Adrenal gland (tissue), 12 donors: ENCODE data around the gene DMPK. TPM values are rescaled to one million over a fixed set of nuclear protein-coding genes. Genes with fewer than 3 reads are reported as not detected.
"Not testable (repeated sequence)": the region's sequence is repeated elsewhere in the genome, so short reads cannot be mapped to it uniquely, and the experiment has no call there.

Experiments
- DNase-seq, 7 donors: peaks; one replicate each; pipeline ENCODE4 v3.0.0-alpha.2; 2019 to 2020
- H3K27ac ChIP-seq, 5 donors: fragments of 200-600 bp; sonication (generic) in 4 of 5; 1 replicate in 3 of 5; 2 replicates in 2 of 5; pipeline versions ENCODE4 v1.5.1 to v1.8.0; 2016 to 2020; ENCODE audit warnings: mild to moderate bottlenecking in 1 of 5
- H3K27me3 ChIP-seq: fragments of 200-600 bp; 2 replicates; pipeline ENCODE4 v1.8.0; 2021
- H3K36me3 ChIP-seq, 2 donors: fragments of 200-600 bp; replicated peaks in 1 of 2; 1 replicate in 1 of 2; 2 replicates in 1 of 2; pipeline versions ENCODE4 v1.5.1 to v1.8.0; 2018 to 2022
- H3K4me1 ChIP-seq, 2 donors: fragments of 200-600 bp; replicated peaks in 1 of 2; 1 replicate in 1 of 2; 2 replicates in 1 of 2; pipeline versions ENCODE4 v1.5.1 to v1.8.0; 2018 to 2021
- H3K4me3 ChIP-seq, 4 donors: fragments of 200-600 bp; sonication (generic) in 3 of 4; one replicate each; pipeline ENCODE4 v1.5.1; 2016 to 2018
- H3K9me3 ChIP-seq, 3 donors: fragments of 200-600 bp; sonication (generic) in 1 of 3; replicated peaks in 1 of 3; 1 replicate in 2 of 3; 2 replicates in 1 of 3; pipeline versions ENCODE4 v1.5.1 to v1.8.0; 2016 to 2021
- POLR2A ChIP-seq, 2 donors: fragments of 450-650 bp; IDR thresholded peaks; one replicate each; pipeline ENCODE4 v1.6.1; 2017; ENCODE audit warnings: antibody characterized with exemption in 2 of 2, mild to moderate bottlenecking in 2 of 2, moderate library complexity in 1 of 2
- WGBS, 4 donors: extraction: QIAGEN DNeasy Blood & Tissue Kit in 2 of 4; methylation state at CpG; one replicate each; pipeline versions ENCODE4 v1.1.5 to v1.1.7; 2013 to 2017; 5-methylcytosine and 5-hydroxymethylcytosine counted together
- intact Hi-C, 2 donors: fragments of 100-400 bp; cut with DNase I; formaldehyde crosslinking; loops; one replicate each; pipeline versions ENCODE4 v1.14.1 to v1.15.0; 2022 to 2023
- polyA plus RNA-seq, 3 donors: library from polyadenylated mRNA; stranded (reverse); fragments of 200-250 nt in 2 of 3; fragments of 350-450 nt in 1 of 3; fragmentation: Illumina TruSeq in 1 of 3; extraction: RNeasy Lipid Tissue Mini Kit (QIAGEN cat#74804) in 1 of 3; gene quantifications; one replicate each; pipeline ENCODE4 v1.2.3, GENCODE V29; 2013 to 2014
- total RNA-seq, 9 donors: library from RNA; depleted of rRNA in 4 of 9; stranded (reverse); fragments of >200 nt in 4 of 9; fragments of 120-200 nt in 1 of 9; fragmentation: NEBNext Ultra II Directional in 1 of 9; extraction: Animal tissue kit (Norgen Biotek cat#: 25700) in 1 of 9; gene quantifications; one replicate each; pipeline versions ENCODE4 v1.1.0 to v1.2.4, GENCODE V29; 2013 to 2023
- TF ChIP-seq, protein P1 (sequence below), 6 experiments: fragments of 450-650 bp in 4 of 6; fragments of 200-600 bp in 2 of 6; sonication (generic) in 1 of 6; IDR thresholded peaks; 1 replicate in 5 of 6; 2 replicates in 1 of 6; pipeline versions ENCODE4 v1.5.1 to v1.8.0; 2016 to 2021; ENCODE audit warnings: antibody characterized with exemption in 6 of 6, mild to moderate bottlenecking in 2 of 6, moderate library complexity in 1 of 6
- donor health status: healthy with polysubstance abuse.
- donor health status: Bipolar disorder and iron deficiency.
- donor health status: DM: yes; HTN: yes; CAD: no.
- donor health status: DM: no; HTN: no; CAD: no.
- donor health status: DM: no; HTN: no; CAD: no.
- donor health status: DM: yes; HTN: yes; CAD: no.

DMPK gene
- total and polyA plus RNA-seq, 12 donors: 76.8 to 748 (median 129) TPM

DNA sequence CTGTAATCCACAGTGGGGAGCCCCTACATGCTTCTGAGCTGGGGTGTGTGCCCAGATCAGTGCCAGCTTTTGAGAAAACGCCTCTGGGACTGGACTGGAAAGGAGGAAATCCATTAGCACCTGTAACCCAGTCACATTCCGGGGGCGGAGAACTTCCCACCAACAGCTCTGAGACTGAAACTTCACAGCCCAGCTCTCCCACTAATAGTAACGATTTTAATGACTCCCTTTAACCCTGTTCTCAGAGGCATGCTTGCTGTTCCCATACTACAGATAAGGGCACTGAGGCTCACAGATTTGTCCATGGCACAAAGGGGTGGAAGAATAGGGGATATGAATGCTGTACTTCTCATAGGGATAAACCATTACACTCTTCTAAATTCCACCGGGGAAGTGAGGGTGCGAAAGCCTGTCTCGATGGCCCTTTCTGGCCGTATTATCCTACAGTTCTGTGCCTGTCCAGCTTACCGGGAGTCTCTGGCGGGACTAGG lies 52.4 kb downstream of the DMPK start:
- DNase-seq: no peak
- H3K36me3 ChIP-seq: no peaks in the 10 kb centered on the region
- intact Hi-C loops: no loop called here
- no peaks in the 10 kb centered on the region for H3K9me3 ChIP-seq
- 9 to 24% (median 12%) methylated on average over 9 to 10 of the region's 10 CpGs for WGBS, 4 donors
- H3K4me3 ChIP-seq: peak overlapping the region in 3 of 4 donors; percentile 58 to 92 (median 76)
- TF ChIP-seq POLR2A (IDR thresholded peaks at IDR 0.05): no peak
- TF ChIP-seq, protein P1, sequence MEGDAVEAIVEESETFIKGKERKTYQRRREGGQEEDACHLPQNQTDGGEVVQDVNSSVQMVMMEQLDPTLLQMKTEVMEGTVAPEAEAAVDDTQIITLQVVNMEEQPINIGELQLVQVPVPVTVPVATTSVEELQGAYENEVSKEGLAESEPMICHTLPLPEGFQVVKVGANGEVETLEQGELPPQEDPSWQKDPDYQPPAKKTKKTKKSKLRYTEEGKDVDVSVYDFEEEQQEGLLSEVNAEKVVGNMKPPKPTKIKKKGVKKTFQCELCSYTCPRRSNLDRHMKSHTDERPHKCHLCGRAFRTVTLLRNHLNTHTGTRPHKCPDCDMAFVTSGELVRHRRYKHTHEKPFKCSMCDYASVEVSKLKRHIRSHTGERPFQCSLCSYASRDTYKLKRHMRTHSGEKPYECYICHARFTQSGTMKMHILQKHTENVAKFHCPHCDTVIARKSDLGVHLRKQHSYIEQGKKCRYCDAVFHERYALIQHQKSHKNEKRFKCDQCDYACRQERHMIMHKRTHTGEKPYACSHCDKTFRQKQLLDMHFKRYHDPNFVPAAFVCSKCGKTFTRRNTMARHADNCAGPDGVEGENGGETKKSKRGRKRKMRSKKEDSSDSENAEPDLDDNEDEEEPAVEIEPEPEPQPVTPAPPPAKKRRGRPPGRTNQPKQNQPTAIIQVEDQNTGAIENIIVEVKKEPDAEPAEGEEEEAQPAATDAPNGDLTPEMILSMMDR (IDR thresholded peaks at IDR 0.05): no peak
- no peaks in the 10 kb centered on the region for H3K27me3 ChIP-seq
- H3K4me1 ChIP-seq: peaks cover 4 to 22% of the 10 kb centered on the region in 2 donors
- H3K27ac ChIP-seq: peak overlapping the region in 1 of 5 donors; percentile 69

DNA sequence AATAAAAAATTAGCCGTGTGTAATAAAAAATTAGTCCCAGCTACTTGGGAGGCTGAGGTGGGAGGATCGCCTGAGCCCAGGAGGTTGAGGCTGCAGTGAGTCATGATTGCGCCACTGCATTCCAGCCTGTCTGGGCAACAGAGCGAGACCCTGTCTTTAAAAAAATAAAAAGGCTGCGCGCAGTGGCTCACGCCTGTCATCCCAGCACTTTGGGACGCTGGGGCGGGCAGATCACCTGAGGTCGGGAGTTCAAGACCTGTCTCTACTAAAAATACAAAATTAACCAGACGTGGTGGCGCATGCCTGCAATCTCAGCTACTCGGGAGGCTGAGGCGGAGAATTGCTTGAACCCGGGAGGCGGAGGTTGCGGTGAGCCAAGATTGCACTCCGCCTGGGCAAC lies 53.6 kb downstream of the DMPK start:
- H3K36me3 ChIP-seq, intact Hi-C loops, DNase-seq, H3K27ac ChIP-seq, H3K4me3 ChIP-seq, H3K9me3 ChIP-seq, H3K27me3 ChIP-seq: not testable (repeated sequence)
- H3K4me1 ChIP-seq: peaks cover 4 to 22% of the 10 kb centered on the region in 2 donors
- WGBS, 4 donors: 94 to 97% (median 95%) methylated on average over 18 of the region's 18 CpGs

DNA sequence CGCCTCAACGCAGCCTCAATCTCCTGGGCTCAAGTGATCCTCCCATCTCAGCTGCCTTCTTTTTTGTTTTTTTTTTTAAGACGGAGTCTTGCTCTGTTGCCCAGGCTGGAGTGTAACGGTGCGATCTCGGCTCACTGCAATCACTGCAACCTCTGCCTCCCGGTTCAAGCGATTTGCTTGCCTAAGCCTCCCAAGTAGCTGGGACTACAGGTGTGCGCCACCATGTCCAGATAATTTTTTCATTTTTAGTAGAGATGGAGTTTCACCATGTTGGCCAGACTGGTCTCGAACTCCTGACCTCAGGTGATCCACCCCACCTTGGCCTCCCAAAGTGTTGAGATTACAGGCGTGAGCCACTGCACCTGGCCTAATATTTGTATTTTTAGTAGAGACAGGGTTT lies 62.2 kb downstream of the DMPK start:
- H3K36me3 ChIP-seq, DNase-seq, H3K27ac ChIP-seq, H3K4me3 ChIP-seq, H3K9me3 ChIP-seq, H3K27me3 ChIP-seq, intact Hi-C loops: not testable (repeated sequence)
- 92 to 98% (median 97%) methylated on average over 11 of the region's 11 CpGs for WGBS, 4 donors
- H3K4me1 ChIP-seq: peaks cover 15 to 16% of the 10 kb centered on the region in 2 donors

Other genes with a start within 250 kb of the DMPK start
- gene OPA3, start 197.7 kb downstream of the DMPK start, total RNA-seq: 10 to 100 TPM in 7 of 9 donors, 1 to 10 TPM in 2; 6.5 to 34.1 (median 17.4) TPM
- gene OPA3, start 197.7 kb downstream of the DMPK start, polyA plus RNA-seq: 10 to 100 TPM in 1 of 3 donors, 1 to 10 TPM in 2; 4.3 to 19.7 (median 7.3) TPM
- gene GPR4, start 180.3 kb downstream of the DMPK start, total RNA-seq: 1 to 10 TPM in 8 of 9 donors, under 1 TPM in 1; 0.55 to 7.8 (median 3.5) TPM
- gene GPR4, start 180.3 kb downstream of the DMPK start, polyA plus RNA-seq: 10 to 100 TPM in 1 of 3 donors, 1 to 10 TPM in 2; 7.6 to 11.3 (median 9.6) TPM
- 100 to 1,000 TPM in 4 of 9 donors, 10 to 100 TPM in 5; 20.7 to 139 (median 93.2) TPM for gene EML2, start 143.1 kb downstream of the DMPK start, total RNA-seq
- 10 to 100 TPM; 22.8 to 88.9 (median 78.9) TPM for gene EML2, start 143.1 kb downstream of the DMPK start, polyA plus RNA-seq
- gene GIPR, start 114.3 kb downstream of the DMPK start, total RNA-seq: 1 to 10 TPM in 1 of 9 donors, under 1 TPM in 5, not detected in 3; 0.28 to 1.3 (median 0.70) TPM
- 1 to 10 TPM in 1 of 3 donors, under 1 TPM in 1, not detected in 1; 0.80 to 1.8 TPM for gene GIPR, start 114.3 kb downstream of the DMPK start, polyA plus RNA-seq
- 100 to 1,000 TPM; 179 to 473 (median 318) TPM for gene SNRPD2, start 90.5 kb downstream of the DMPK start, total RNA-seq
- 100 to 1,000 TPM; 233 to 440 (median 329) TPM for gene SNRPD2, start 90.5 kb downstream of the DMPK start, polyA plus RNA-seq
- 10 to 100 TPM in 4 of 9 donors, 1 to 10 TPM in 5; 2.8 to 14.4 (median 9.8) TPM for gene QPCTL, start 89.8 kb downstream of the DMPK start, total RNA-seq
- 10 to 100 TPM in 2 of 3 donors, 1 to 10 TPM in 1; 5.2 to 17.2 (median 14.1) TPM for gene QPCTL, start 89.8 kb downstream of the DMPK start, polyA plus RNA-seq
- 10 to 100 TPM in 7 of 9 donors, 1 to 10 TPM in 2; 5.2 to 25.6 (median 11.6) TPM for gene FBXO46, start 51.6 kb downstream of the DMPK start, total RNA-seq
- 10 to 100 TPM in 1 of 3 donors, 1 to 10 TPM in 2; 3.2 to 19.5 (median 9.1) TPM for gene FBXO46, start 51.6 kb downstream of the DMPK start, polyA plus RNA-seq
- under 1 TPM in 1 of 9 donors, not detected in 8; 0.06 TPM for gene MEIOSIN, start 49.1 kb downstream of the DMPK start, total RNA-seq
- under 1 TPM in 2 of 3 donors, not detected in 1; 0.03 to 0.05 TPM for gene MEIOSIN, start 49.1 kb downstream of the DMPK start, polyA plus RNA-seq
- gene SIX5, start 13.2 kb downstream of the DMPK start, total RNA-seq: 10 to 100 TPM in 8 of 9 donors, 1 to 10 TPM in 1; 7.5 to 67.6 (median 24.4) TPM
- 10 to 100 TPM in 2 of 3 donors, 1 to 10 TPM in 1; 6.2 to 69.1 (median 32.9) TPM for gene SIX5, start 13.2 kb downstream of the DMPK start, polyA plus RNA-seq
- 10 to 100 TPM; 13.2 to 59.5 (median 35.5) TPM for gene DMWD, start 10.4 kb upstream of the DMPK start, total RNA-seq
- gene DMWD, start 10.4 kb upstream of the DMPK start, polyA plus RNA-seq: 10 to 100 TPM; 14.2 to 91.5 (median 16.7) TPM
- under 1 TPM in 3 of 9 donors, not detected in 6; 0.06 to 0.17 (median 0.14) TPM for gene RSPH6A, start 32.8 kb upstream of the DMPK start, total RNA-seq
- under 1 TPM in 1 of 3 donors, not detected in 2; 0.24 TPM for gene RSPH6A, start 32.8 kb upstream of the DMPK start, polyA plus RNA-seq
- 10 to 100 TPM; 32.2 to 64.8 (median 46.5) TPM for gene SYMPK, start 80.7 kb upstream of the DMPK start, total RNA-seq
- gene SYMPK, start 80.7 kb upstream of the DMPK start, polyA plus RNA-seq: 100 to 1,000 TPM in 2 of 3 donors, 10 to 100 TPM in 1; 44.5 to 313 (median 127) TPM
- gene FOXA3, start 81.8 kb upstream of the DMPK start, total RNA-seq: under 1 TPM in 1 of 9 donors, not detected in 8; 0.94 TPM
- under 1 TPM in 1 of 3 donors, not detected in 2; 0.03 TPM for gene FOXA3, start 81.8 kb upstream of the DMPK start, polyA plus RNA-seq
- 10 to 100 TPM; 18.3 to 57.0 (median 37.6) TPM for gene IRF2BP1, start 103.7 kb upstream of the DMPK start, total RNA-seq
- 10 to 100 TPM in 2 of 3 donors, 1 to 10 TPM in 1; 3.8 to 23.0 (median 18.3) TPM for gene IRF2BP1, start 103.7 kb upstream of the DMPK start, polyA plus RNA-seq
- gene MYPOP, start 120.1 kb upstream of the DMPK start, total RNA-seq: 10 to 100 TPM in 1 of 9 donors, 1 to 10 TPM in 8; 2.1 to 14.3 (median 7.2) TPM
- 10 to 100 TPM in 1 of 3 donors, 1 to 10 TPM in 2; 5.4 to 10.1 (median 6.6) TPM for gene MYPOP, start 120.1 kb upstream of the DMPK start, polyA plus RNA-seq
- gene NANOS2, start 132.3 kb upstream of the DMPK start, total RNA-seq: not detected
- not detected for gene NANOS2, start 132.3 kb upstream of the DMPK start, polyA plus RNA-seq
- 1 to 10 TPM in 6 of 9 donors, under 1 TPM in 3; 0.54 to 6.7 (median 2.2) TPM for gene NOVA2, start 191.4 kb upstream of the DMPK start, total RNA-seq
- gene NOVA2, start 191.4 kb upstream of the DMPK start, polyA plus RNA-seq: 10 to 100 TPM in 1 of 3 donors, 1 to 10 TPM in 2; 2.2 to 10.8 (median 2.5) TPM
- 10 to 100 TPM in 6 of 9 donors, 1 to 10 TPM in 3; 3.3 to 29.6 (median 14.0) TPM for gene CCDC61, start 213.0 kb upstream of the DMPK start, total RNA-seq
- 10 to 100 TPM in 2 of 3 donors, 1 to 10 TPM in 1; 2.8 to 45.9 (median 24.3) TPM for gene CCDC61, start 213.0 kb upstream of the DMPK start, polyA plus RNA-seq
- gene PGLYRP1, start 240.6 kb upstream of the DMPK start, total RNA-seq: under 1 TPM in 1 of 9 donors, not detected in 8; 0.17 TPM
- gene PGLYRP1, start 240.6 kb upstream of the DMPK start, polyA plus RNA-seq: under 1 TPM in 1 of 3 donors, not detected in 2; 0.17 TPM